Ascending aorta (tissue), 2 donors: ENCODE data around the gene VILL. TPM values are rescaled to one million over a fixed set of nuclear protein-coding genes. Genes with fewer than 3 reads are reported as not detected.

Source experiments
- DNase-seq, 2 donors: peaks; one replicate each; pipeline ENCODE4 v3.0.0-alpha.2; 2019; ENCODE audit warnings: low spot score in 2 of 2
- H3K27ac ChIP-seq, 2 donors: fragments of 200-600 bp; sonication (generic); one replicate each; pipeline ENCODE4 v1.5.1; 2016 to 2017; ENCODE audit warnings: mild to moderate bottlenecking in 1 of 2
- H3K27me3 ChIP-seq: fragments of 200-600 bp; sonication (generic); one replicate; pipeline ENCODE4 v1.5.1; 2017
- H3K36me3 ChIP-seq, 2 donors: fragments of 200-600 bp; sonication (generic); one replicate each; pipeline ENCODE4 v1.5.1; 2016
- H3K4me1 ChIP-seq, 2 donors: fragments of 200-600 bp; sonication (generic); one replicate each; pipeline ENCODE4 v1.5.1; 2016 to 2017; ENCODE audit warnings: mild to moderate bottlenecking in 1 of 2
- H3K4me3 ChIP-seq, 2 donors: fragments of 200-600 bp; sonication (generic); one replicate each; pipeline ENCODE4 v1.5.1; 2016 to 2017; ENCODE audit warnings: mild to moderate bottlenecking in 1 of 2
- H3K9me3 ChIP-seq, 2 donors: fragments of 200-600 bp; sonication (generic); one replicate each; pipeline ENCODE4 v1.5.1; 2016
- CTCF ChIP-seq, 3 experiments: fragments of 200-600 bp in 2 of 3; fragments of 450-650 bp in 1 of 3; sonication (generic) in 2 of 3; IDR thresholded peaks; one replicate each; pipeline ENCODE4 v1.5.1; 2016 to 2019; ENCODE audit warnings: antibody characterized with exemption in 3 of 3, mild to moderate bottlenecking in 1 of 3, moderate library complexity in 1 of 3
- intact Hi-C: fragments of 100-400 bp; cut with DNase I; formaldehyde crosslinking; loops from one replicate; pipeline ENCODE4 v1.15.1; 2023
- total RNA-seq: library from RNA; depleted of rRNA; stranded (reverse); fragments of >200 nt; gene quantifications from one replicate; pipeline ENCODE4 v1.1.0, GENCODE V29; 2016

VILL gene
- total RNA-seq, 1 donor from 2014 or later: 6.3 TPM

- TF ChIP-seq CTCF (IDR thresholded peaks at IDR 0.05): no peak
- intact Hi-C loops: no loop called here
- peaks cover 47 to 76% of the 10 kb centered on the region in 2 donors for H3K36me3 ChIP-seq
- H3K27ac ChIP-seq: no peak overlapping the region
- DNase-seq: peak in 1 of 2 donors; percentile 6
- no peaks in the 10 kb centered on the region for H3K9me3 ChIP-seq
- H3K4me3 ChIP-seq: no peak overlapping the region
- H3K27me3 ChIP-seq: no peaks in the 10 kb centered on the region
- no peaks in the 10 kb centered on the region for H3K4me1 ChIP-seq
Measured at GRCh38 chr3:38017445-38018295, 27.1 kb downstream of the VILL start.

- no peaks in the 10 kb centered on the region for H3K9me3 ChIP-seq
- no peaks in the 10 kb centered on the region for H3K4me1 ChIP-seq
- peaks cover 45 to 70% of the 10 kb centered on the region in 2 donors for H3K36me3 ChIP-seq
- TF ChIP-seq CTCF (IDR thresholded peaks at IDR 0.05): no peak
- no peak overlapping the region for H3K27ac ChIP-seq
- no peak overlapping the region for H3K4me3 ChIP-seq
- peak in 1 of 2 donors; percentile 3 for DNase-seq
- intact Hi-C loops: no loop called here
- no peaks in the 10 kb centered on the region for H3K27me3 ChIP-seq
Measured at GRCh38 chr3:38018296-38019266, 28.0 kb downstream of the VILL start.

- Histone ChIP-seq H3K27ac (no peak overlapping the region), H3K36me3 (peaks cover 40 to 60% of the 10 kb centered on the region in 2 donors), H3K9me3 (no peaks in the 10 kb centered on the region), H3K27me3 (no peaks in the 10 kb centered on the region), H3K4me3 (no peak overlapping the region), H3K4me1 (no peaks in the 10 kb centered on the region)
- DNase-seq: no peak
- TF ChIP-seq CTCF (IDR thresholded peaks at IDR 0.05): no peak
- intact Hi-C loops: no loop called here
Measured at GRCh38 chr3:38019658-38020341, 29.2 kb downstream of the VILL start.

- Histone ChIP-seq H3K36me3 (peaks cover 35 to 55% of the 10 kb centered on the region in 2 donors), H3K27me3 (no peaks in the 10 kb centered on the region), H3K27ac (no peak overlapping the region), H3K9me3 (no peaks in the 10 kb centered on the region), H3K4me1 (peaks cover 0 to 1% of the 10 kb centered on the region in 2 donors), H3K4me3 (no peak overlapping the region)
- no peak for TF ChIP-seq CTCF (IDR thresholded peaks at IDR 0.05)
- intact Hi-C loops: no loop called here
- DNase-seq: no peak
Measured at GRCh38 chr3:38020342-38020726, 29.7 kb downstream of the VILL start.

- H3K27ac ChIP-seq: peak overlapping the region in 1 of 2 donors; percentile 45
- TF ChIP-seq CTCF (IDR thresholded peaks at IDR 0.05): no peak
- no peaks in the 10 kb centered on the region for H3K27me3 ChIP-seq
- peaks cover 27 to 46% of the 10 kb centered on the region in 2 donors for H3K36me3 ChIP-seq
- no peaks in the 10 kb centered on the region for H3K9me3 ChIP-seq
- peaks cover 5 to 8% of the 10 kb centered on the region in 2 donors for H3K4me1 ChIP-seq
- intact Hi-C loops: no loop called here
- no peak overlapping the region for H3K4me3 ChIP-seq
- no peak for DNase-seq
Measured at GRCh38 chr3:38021196-38021595, 30.6 kb downstream of the VILL start.
